RWPE2 (cell line): Measurements from ENCODE around the gene RIC3.

ENCODE experiments used
- ATAC-seq: fragments of 200-7000 bp; cut with Tn5 transposase; 3 replicates; pipeline ENCODE4 v1.9.1; 2021; ENCODE audit warnings: low read depth
- DNase-seq: peaks from one replicate; pipeline ENCODE4 v3.0.0-alpha.2; 2020; ENCODE audit warnings: low spot score
- H3K27ac ChIP-seq: fragments of 450-650 bp; 2 replicates; pipeline ENCODE4 v1.5.1; 2017; ENCODE audit warnings: mild to moderate bottlenecking; ENCODE audit not compliant: poor library complexity, severe bottlenecking
- H3K27me3 ChIP-seq: fragments of 250-450 bp; sonication (Bioruptor Pico); 2 replicates; pipeline ENCODE4 v1.5.1; 2021; ENCODE audit warnings: mild to moderate bottlenecking, moderate library complexity; ENCODE audit not compliant: insufficient read depth, poor library complexity, severe bottlenecking
- H3K36me3 ChIP-seq: fragments of 250-450 bp; sonication (Bioruptor Pico); 2 replicates; pipeline ENCODE4 v1.5.1; 2020; ENCODE audit warnings: low read depth, mild to moderate bottlenecking, moderate library complexity
- H3K4me1 ChIP-seq: fragments of 250-450 bp; sonication (Bioruptor Pico); 2 replicates; pipeline ENCODE4 v1.5.1; 2021; ENCODE audit warnings: mild to moderate bottlenecking, moderate library complexity; ENCODE audit not compliant: insufficient read depth, poor library complexity, severe bottlenecking
- H3K4me3 ChIP-seq: fragments of 250-450 bp; sonication (Bioruptor Pico); 2 replicates; pipeline ENCODE4 v1.5.1; 2021; ENCODE audit warnings: mild to moderate bottlenecking, moderate library complexity; ENCODE audit not compliant: severe bottlenecking
- H3K9me3 ChIP-seq: fragments of 250-450 bp; sonication (Bioruptor Pico); 2 replicates; pipeline ENCODE4 v1.5.1; 2021; ENCODE audit warnings: mild to moderate bottlenecking, moderate library complexity; ENCODE audit not compliant: severe bottlenecking
- TF ChIP-seq, protein P1 (sequence below): fragments of 450-650 bp; IDR thresholded peaks from one replicate; pipeline ENCODE4 v1.5.1; 2017; ENCODE audit warnings: mild to moderate bottlenecking, moderate library complexity; ENCODE audit not compliant: poor library complexity, severe bottlenecking

RIC3 gene

GRCh38 chr11:8089791-8090510 is 78.9 kb downstream of the RIC3 start:
- H3K4me1 ChIP-seq: no peaks in the 10 kb centered on the region

GRCh38 chr11:8087756-8088155 is 81.1 kb downstream of the RIC3 start:
- ATAC-seq (no peak), DNase-seq (no peak)
- TF ChIP-seq, protein P1, sequence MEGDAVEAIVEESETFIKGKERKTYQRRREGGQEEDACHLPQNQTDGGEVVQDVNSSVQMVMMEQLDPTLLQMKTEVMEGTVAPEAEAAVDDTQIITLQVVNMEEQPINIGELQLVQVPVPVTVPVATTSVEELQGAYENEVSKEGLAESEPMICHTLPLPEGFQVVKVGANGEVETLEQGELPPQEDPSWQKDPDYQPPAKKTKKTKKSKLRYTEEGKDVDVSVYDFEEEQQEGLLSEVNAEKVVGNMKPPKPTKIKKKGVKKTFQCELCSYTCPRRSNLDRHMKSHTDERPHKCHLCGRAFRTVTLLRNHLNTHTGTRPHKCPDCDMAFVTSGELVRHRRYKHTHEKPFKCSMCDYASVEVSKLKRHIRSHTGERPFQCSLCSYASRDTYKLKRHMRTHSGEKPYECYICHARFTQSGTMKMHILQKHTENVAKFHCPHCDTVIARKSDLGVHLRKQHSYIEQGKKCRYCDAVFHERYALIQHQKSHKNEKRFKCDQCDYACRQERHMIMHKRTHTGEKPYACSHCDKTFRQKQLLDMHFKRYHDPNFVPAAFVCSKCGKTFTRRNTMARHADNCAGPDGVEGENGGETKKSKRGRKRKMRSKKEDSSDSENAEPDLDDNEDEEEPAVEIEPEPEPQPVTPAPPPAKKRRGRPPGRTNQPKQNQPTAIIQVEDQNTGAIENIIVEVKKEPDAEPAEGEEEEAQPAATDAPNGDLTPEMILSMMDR: no peak
- H3K27ac ChIP-seq: no peak overlapping the region
- H3K27me3 ChIP-seq: no peaks in the 10 kb centered on the region
- H3K4me3 ChIP-seq: no peak overlapping the region
- H3K4me1 ChIP-seq: no peaks in the 10 kb centered on the region
- H3K36me3 ChIP-seq: no peaks in the 10 kb centered on the region
- no peaks in the 10 kb centered on the region for H3K9me3 ChIP-seq

More at GRCh38 chr11:8089791-8090510, 78.9 kb downstream of the RIC3 start:
- DNase-seq (peak; percentile 37), ATAC-seq (no peak)
- TF ChIP-seq, protein P1: no peak
- Histone ChIP-seq H3K36me3 (no peaks in the 10 kb centered on the region), H3K4me3 (no peak overlapping the region), H3K9me3 (no peaks in the 10 kb centered on the region), H3K27me3 (no peaks in the 10 kb centered on the region), H3K27ac (no peak overlapping the region)

- ATAC-seq (no peak), DNase-seq (peak; percentile 29)
- H3K4me1 ChIP-seq: no peaks in the 10 kb centered on the region
- no peaks in the 10 kb centered on the region for H3K9me3 ChIP-seq
- TF ChIP-seq, protein P1: no peak
- H3K4me3 ChIP-seq: no peak overlapping the region
- H3K27me3 ChIP-seq: no peaks in the 10 kb centered on the region
- H3K27ac ChIP-seq: no peak overlapping the region
- H3K36me3 ChIP-seq: no peaks in the 10 kb centered on the region
Measured at GRCh38 chr11:8087185-8087584, 81.6 kb downstream of the RIC3 start.

- H3K27me3 ChIP-seq: no peaks in the 10 kb centered on the region
- H3K4me1 ChIP-seq: no peaks in the 10 kb centered on the region
- H3K27ac ChIP-seq: no peak overlapping the region
- DNase-seq (no peak), ATAC-seq (no peak)
- H3K4me3 ChIP-seq: no peak overlapping the region
- TF ChIP-seq, protein P1: no peak
- H3K9me3 ChIP-seq: no peaks in the 10 kb centered on the region
- H3K36me3 ChIP-seq: no peaks in the 10 kb centered on the region
Measured at GRCh38 chr11:8086571-8086970, 82.3 kb downstream of the RIC3 start.

GRCh38 chr11:8086001-8086479 is 82.8 kb downstream of the RIC3 start:
- DNase-seq (no peak), ATAC-seq (no peak)
- no peaks in the 10 kb centered on the region for H3K36me3 ChIP-seq
- H3K27ac ChIP-seq: no peak overlapping the region
- no peaks in the 10 kb centered on the region for H3K9me3 ChIP-seq
- no peak overlapping the region for H3K4me3 ChIP-seq
- H3K27me3 ChIP-seq: no peaks in the 10 kb centered on the region
- TF ChIP-seq, protein P1: no peak
- H3K4me1 ChIP-seq: no peaks in the 10 kb centered on the region
